Retina (tissue), 1 donor: Measurements from ENCODE around the gene EDEM2.
A peak's percentile ranks its signal among the peaks of the same experiment; 100 is the strongest.
"Not testable (repeated sequence)": the region's sequence is repeated elsewhere in the genome, so short reads cannot be mapped to it uniquely, and the experiment has no call there.

Source experiments
- DNase-seq: peaks from one replicate; pipeline ENCODE4 v3.0.0-alpha.2; 2016

EDEM2 gene, protein sequence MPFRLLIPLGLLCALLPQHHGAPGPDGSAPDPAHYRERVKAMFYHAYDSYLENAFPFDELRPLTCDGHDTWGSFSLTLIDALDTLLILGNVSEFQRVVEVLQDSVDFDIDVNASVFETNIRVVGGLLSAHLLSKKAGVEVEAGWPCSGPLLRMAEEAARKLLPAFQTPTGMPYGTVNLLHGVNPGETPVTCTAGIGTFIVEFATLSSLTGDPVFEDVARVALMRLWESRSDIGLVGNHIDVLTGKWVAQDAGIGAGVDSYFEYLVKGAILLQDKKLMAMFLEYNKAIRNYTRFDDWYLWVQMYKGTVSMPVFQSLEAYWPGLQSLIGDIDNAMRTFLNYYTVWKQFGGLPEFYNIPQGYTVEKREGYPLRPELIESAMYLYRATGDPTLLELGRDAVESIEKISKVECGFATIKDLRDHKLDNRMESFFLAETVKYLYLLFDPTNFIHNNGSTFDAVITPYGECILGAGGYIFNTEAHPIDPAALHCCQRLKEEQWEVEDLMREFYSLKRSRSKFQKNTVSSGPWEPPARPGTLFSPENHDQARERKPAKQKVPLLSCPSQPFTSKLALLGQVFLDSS

GRCh38 chr20:35146920-35147574 is at the start of gene EDEM2:
Gene EDEM2 (minus strand): TSS chr20:35147336. CDS start chr20:35147258, 78 bp downstream.
- peak; percentile 92 for DNase-seq

DNA sequence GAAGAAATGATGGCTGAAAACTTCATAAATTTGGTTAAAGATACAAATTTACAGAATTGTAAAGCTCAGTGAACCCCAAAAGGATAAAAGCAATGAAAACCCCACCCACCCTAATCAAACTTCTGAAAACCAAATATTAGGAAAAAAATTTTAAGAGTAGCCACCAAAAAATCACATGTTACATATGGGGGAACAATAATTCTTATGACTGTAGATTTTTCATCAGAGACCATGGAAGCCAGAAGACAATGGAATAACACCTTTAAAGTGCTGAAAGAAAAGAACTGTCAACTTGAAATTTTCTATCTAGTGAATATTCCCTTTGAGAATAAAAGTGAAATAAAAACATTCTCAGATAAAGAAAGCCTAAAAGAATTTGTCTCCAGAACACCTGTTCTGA is 49.2 kb upstream of the EDEM2 start:
- DNase-seq: no peak

- not testable (repeated sequence) for DNase-seq
Measured at GRCh38 chr20:35193031-35193791, 46.1 kb upstream of the EDEM2 start.

DNA sequence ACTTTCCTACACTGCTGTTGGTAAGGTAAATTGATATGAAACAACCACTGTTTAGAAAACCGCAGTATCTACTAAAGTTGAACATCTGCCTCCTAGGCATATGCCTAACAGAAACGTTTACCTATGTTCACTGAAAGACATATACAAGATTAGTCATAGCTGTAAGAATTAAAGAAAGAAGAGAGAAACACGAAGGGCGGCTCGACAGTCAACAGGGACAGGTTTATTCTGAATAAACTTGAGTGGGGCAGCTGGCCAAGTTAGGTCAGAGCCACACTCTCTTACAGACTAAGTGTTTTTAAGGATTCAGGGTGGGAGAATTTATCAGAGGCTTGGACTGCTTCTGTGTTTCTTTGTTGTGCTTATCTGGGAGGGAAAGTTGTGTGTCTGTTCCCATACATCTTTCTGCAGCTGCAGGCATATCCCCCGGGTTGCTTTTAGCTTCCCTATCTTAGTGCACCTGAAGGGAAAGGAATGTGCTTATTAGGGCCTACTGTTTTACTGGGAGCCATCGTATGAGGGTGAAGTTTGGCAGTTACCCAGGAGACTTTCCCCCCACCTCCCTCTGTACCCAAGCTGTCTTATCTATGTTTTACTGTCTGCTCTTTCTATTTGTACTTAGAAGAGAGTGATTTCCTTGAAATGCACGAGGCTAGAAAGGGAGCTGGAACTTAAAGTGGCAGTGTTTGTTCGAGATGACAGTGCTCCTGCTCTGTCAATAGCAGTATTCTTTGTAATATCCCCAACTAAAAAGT is 45.2 kb upstream of the EDEM2 start:
- no peak for DNase-seq

DNA sequence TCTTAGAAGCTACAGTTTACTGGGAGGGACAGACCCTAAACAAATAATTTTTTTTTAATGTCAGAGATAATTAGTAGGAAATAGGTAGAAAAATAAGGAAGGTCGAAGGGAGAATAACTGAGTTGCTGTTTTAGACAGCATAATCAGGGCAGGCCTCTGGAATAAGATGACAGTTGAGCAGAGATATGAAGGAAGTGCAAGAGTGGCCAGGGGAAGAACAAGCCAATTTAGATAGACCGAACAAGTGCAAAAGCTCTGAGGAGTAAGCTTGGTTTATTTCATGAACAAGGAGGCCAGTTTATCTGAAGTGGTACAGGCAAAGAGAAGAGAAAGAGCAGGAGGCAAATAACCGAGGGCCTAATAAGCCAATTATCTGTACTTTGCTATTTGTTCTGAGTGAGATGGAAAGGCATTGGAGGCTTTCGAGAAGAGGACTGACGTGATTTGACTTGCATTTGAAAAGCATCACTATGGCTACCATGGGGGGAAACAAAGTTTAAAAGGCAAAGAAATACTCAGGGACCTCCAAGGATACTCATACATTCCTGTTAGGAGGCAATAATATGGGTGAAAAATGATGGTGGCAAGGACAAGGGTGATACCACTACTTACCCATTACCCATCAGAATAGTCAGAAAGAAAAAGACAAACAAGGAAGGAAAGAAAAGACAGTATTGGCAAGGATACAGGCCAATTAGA is 44.4 kb upstream of the EDEM2 start:
- DNase-seq: no peak

DNA sequence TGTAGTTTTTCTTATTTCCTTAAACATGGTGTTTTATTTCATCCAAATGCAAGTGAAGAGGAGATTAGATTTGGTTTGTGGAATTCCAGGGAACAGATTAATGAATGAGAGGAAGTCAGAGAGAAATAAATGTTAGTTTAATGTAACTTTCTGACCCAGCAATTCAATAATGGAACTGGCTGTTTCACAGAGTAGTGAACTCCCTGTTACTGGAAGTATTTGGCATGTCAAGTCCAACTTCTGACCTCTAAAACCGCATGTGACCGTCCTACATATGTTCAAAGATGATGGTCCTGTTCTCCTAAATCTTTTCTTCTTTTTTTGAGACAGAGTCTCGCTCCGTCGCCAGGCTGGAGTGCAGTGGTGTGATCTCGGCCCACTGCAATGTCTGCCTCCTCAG is 43.4 kb upstream of the EDEM2 start:
- DNase-seq: no peak

GRCh38 chr20:35189223-35189622 is 42.1 kb upstream of the EDEM2 start:
- DNase-seq: not testable (repeated sequence)

GRCh38 chr20:35187584-35188190 is 40.6 kb upstream of the EDEM2 start:
- DNase-seq: no peak

GRCh38 chr20:35186691-35187289 is 39.7 kb upstream of the EDEM2 start:
- not testable (repeated sequence) for DNase-seq

GRCh38 chr20:35181731-35182130 is 34.6 kb upstream of the EDEM2 start:
- no peak for DNase-seq

GRCh38 chr20:35180266-35180665 is 33.1 kb upstream of the EDEM2 start:
- DNase-seq: no peak

- no peak for DNase-seq
Measured at GRCh38 chr20:35179292-35180212, 32.4 kb upstream of the EDEM2 start.

GRCh38 chr20:35176132-35176531 is 29.0 kb upstream of the EDEM2 start:
- DNase-seq: no peak

- peak; percentile 69 for DNase-seq
Measured at GRCh38 chr20:35174458-35175216, 27.5 kb upstream of the EDEM2 start.

DNA sequence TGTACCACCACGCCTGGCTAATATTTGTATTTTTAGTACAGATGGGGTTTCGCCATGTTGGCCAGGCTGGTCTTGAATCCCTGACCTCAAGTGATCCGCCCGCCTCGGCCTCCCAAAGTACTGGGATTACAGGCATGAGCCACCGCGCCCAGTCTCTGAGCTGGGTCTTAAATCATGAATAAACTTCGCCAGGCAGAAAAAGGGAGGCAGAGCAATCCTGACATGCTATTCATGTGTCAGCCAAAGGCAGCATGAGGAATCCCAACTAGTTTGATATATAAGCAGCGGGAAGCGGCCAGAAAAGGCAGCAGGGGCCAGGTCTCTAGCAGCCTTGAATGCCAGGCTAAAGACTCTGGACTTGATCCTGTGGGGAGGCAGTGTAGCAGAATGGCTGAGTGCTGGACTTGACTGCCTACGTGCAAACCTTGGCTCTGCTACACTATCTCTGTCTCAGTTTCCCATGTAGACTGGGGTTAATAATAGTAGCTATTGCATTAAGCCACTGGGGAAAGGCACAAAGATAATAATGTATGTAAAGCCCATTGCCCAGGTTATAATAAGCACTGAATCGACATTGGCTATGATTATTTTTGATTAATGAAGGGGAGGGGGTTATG is 26.5 kb upstream of the EDEM2 start:
- DNase-seq: no peak

DNA sequence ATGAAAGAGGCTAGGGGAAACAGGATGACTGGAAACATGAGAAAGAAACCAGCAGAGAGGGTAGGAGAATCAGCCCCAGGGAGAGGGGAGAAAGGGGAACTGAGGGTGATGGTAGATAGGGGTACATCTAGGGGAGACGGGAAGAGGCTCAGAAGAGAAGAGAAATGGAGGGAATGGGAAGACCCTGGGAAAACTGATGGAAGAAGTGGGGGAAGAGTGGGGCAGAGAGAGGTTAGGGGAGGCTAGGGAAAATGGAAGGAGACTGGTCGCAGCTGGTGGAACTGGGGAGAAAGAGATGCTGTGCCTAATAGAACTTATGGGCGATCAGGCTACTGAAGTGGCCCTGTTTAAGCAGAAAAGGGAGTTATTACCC is 25.3 kb upstream of the EDEM2 start:
- no peak for DNase-seq

DNA sequence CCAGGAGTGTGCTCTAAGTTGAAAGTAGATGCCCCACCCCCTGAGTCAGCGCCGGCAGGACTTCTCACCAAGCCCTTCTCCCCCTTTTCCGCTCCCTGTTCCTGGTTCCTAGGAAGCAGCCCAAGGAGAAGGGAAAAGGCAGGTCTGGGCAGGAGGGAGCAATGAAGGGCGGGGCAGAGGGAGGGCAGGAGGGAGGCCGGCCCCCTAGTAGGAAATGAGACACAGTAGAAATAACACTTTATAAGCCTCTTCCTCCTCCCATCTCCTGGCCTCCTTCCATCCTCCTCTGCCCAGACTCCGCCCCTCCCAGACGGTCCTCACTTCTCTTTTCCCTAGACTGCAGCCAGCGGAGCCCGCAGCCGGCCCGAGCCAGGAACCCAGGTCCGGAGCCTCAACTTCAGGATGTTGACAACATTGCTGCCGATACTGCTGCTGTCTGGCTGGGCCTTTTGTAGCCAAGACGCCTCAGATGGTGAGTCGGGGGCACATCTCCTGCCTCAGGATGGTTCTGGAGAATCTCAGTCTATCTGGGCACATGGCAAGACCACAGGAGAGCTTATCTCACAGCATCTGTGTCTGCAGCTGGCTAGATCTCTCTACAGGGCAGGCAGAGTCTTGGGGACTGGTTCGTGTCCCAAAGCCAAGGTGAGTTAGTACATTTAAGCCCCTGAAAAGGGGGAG is 24.8 kb upstream of the EDEM2 start, which contains the start of gene PROCR:
TSS of gene PROCR (plus strand) at position 320 of the 681 bp plus-strand sequence. CDS start at position 403, 83 bp downstream.
- DNase-seq: peak; percentile 34

- no peak for DNase-seq
Measured at GRCh38 chr20:35171438-35171752, 24.3 kb upstream of the EDEM2 start.
